Measurements from ENCODE around the gene MORC3.
"Not testable (repeated sequence)": the region's sequence is repeated elsewhere in the genome, so short reads cannot be mapped to it uniquely, and the experiment has no call there.

MORC3 gene

GRCh38 chr21:36386031-36386642, 66.1 kb downstream of the MORC3 start:
- DNase-seq, result no peak

GRCh38 chr21:36388096-36388495, 68.1 kb downstream of the MORC3 start:
- no peak for DNase-seq

GRCh38 chr21:36388835-36389234, 68.8 kb downstream of the MORC3 start:
- peak; percentile 29 for DNase-seq

GRCh38 chr21:36391649-36392048, 71.7 kb downstream of the MORC3 start:
- DNase-seq, result not testable (repeated sequence)

GRCh38 chr21:36395353-36396111, 75.5 kb downstream of the MORC3 start:
- no peak for DNase-seq

GRCh38 chr21:36396325-36396724, 76.3 kb downstream of the MORC3 start:
- DNase-seq, result no peak

GRCh38 chr21:36396971-36397370, 77.0 kb downstream of the MORC3 start:
- no peak for DNase-seq

- no peak for DNase-seq
Observed at GRCh38 chr21:36397606-36398005, 77.6 kb downstream of the MORC3 start.

GRCh38 chr21:36399736-36400135, 79.7 kb downstream of the MORC3 start:
- DNase-seq, result not testable (repeated sequence)

- DNase-seq, result no peak
Observed at GRCh38 chr21:36400719-36401118, 80.7 kb downstream of the MORC3 start.

- DNase-seq, result no peak
Observed at GRCh38 chr21:36402339-36402738, 82.3 kb downstream of the MORC3 start.

- no peak for DNase-seq
Observed at GRCh38 chr21:36403713-36404112, 83.7 kb downstream of the MORC3 start.

GRCh38 chr21:36408568-36408967, 88.6 kb downstream of the MORC3 start:
- no peak for DNase-seq

- no peak for DNase-seq
Observed at GRCh38 chr21:36411301-36411700, 91.3 kb downstream of the MORC3 start.

- DNase-seq, result no peak
Observed at GRCh38 chr21:36412916-36413315, 92.9 kb downstream of the MORC3 start.

GRCh38 chr21:36415375-36415774, 95.4 kb downstream of the MORC3 start:
- DNase-seq, result no peak

- DNase-seq, result no peak
Observed at GRCh38 chr21:36419241-36419640, 99.2 kb downstream of the MORC3 start.

- peak; percentile 85 for DNase-seq
Observed at GRCh38 chr21:36419996-36420395, 100.0 kb downstream of the MORC3 start.

GRCh38 chr21:36420571-36421339, 100.8 kb downstream of the MORC3 start:
- no peak for DNase-seq

GRCh38 chr21:36422279-36423098, 102.5 kb downstream of the MORC3 start:
- peak; percentile 59 for DNase-seq

GRCh38 chr21:36423771-36424433, 103.9 kb downstream of the MORC3 start:
- DNase-seq, result no peak

- no peak for DNase-seq
Observed at GRCh38 chr21:36424592-36424991, 104.6 kb downstream of the MORC3 start.
